Lower leg skin (tissue), 4 donors: ENCODE measurements around the gene MPRIP. TPM values are rescaled to one million over a fixed set of nuclear protein-coding genes. Genes with fewer than 3 reads are reported as not detected.

Experiments used
- DNase-seq, 2 donors: peaks; one replicate each; pipeline ENCODE4 v3.0.0-alpha.2; 2019; ENCODE audit warnings: low spot score in 2 of 2
- H3K4me3 ChIP-seq: fragments of 200-600 bp; sonication (generic); 2 replicates; pipeline ENCODE4 v1.5.1; 2017; ENCODE audit warnings: mild to moderate bottlenecking, low read depth; ENCODE audit not compliant: poor library complexity, severe bottlenecking
- CTCF ChIP-seq, 3 donors: fragments of 450-650 bp; IDR thresholded peaks; one replicate each; pipeline ENCODE4 v1.5.1; 2016; ENCODE audit warnings: antibody characterized with exemption in 3 of 3, mild to moderate bottlenecking in 3 of 3, moderate library complexity in 2 of 3
- POLR2A ChIP-seq, 2 donors: fragments of 450-650 bp; IDR thresholded peaks; one replicate each; pipeline ENCODE4 v1.6.1; 2016 to 2017; ENCODE audit warnings: antibody characterized with exemption in 2 of 2, mild to moderate bottlenecking in 1 of 2, moderate library complexity in 1 of 2
- WGBS, 2 donors: methylation state at CpG; one replicate each; pipeline ENCODE4 v1.1.5; 2018; 5-methylcytosine and 5-hydroxymethylcytosine counted together
- intact Hi-C: fragments of 100-400 bp; cut with DNase I; formaldehyde crosslinking; loops from one replicate; pipeline ENCODE4 v1.15.0; 2023; ENCODE audit warnings: low total_unique reads
- total RNA-seq, 4 donors: library from RNA; depleted of rRNA; stranded (reverse); fragments of >200 nt; gene quantifications; one replicate each; pipeline ENCODE4 v1.1.0, GENCODE V29; 2016

Gene MPRIP
- total RNA-seq, 4 donors from 2014 or later: 128 to 217 (median 141) TPM

GRCh38 chr17:17117923-17118322, 75.7 kb downstream of the MPRIP start:
- no peak overlapping the region for H3K4me3 ChIP-seq
- 92 to 100% methylated on average over 2 to 3 of the region's 3 CpGs for WGBS, 2 donors
- no peak for DNase-seq
- intact Hi-C loops: no loop called here
- no peak for TF ChIP-seq POLR2A (IDR thresholded peaks at IDR 0.05)
- no peak for TF ChIP-seq CTCF (IDR thresholded peaks at IDR 0.05)

- intact Hi-C loops: no loop called here
- no peak for DNase-seq
- TF ChIP-seq POLR2A (IDR thresholded peaks at IDR 0.05) (no peak), CTCF (IDR thresholded peaks at IDR 0.05) (no peak)
- H3K4me3 ChIP-seq: no peak overlapping the region
- WGBS, 2 donors: 65 to 89% methylated on average over 4 of the region's 4 CpGs
Measured at GRCh38 chr17:17118399-17118798, 76.1 kb downstream of the MPRIP start.

- no peak overlapping the region for H3K4me3 ChIP-seq
- 49 to 52% methylated on average over 4 of the region's 4 CpGs for WGBS, 2 donors
- intact Hi-C loops: no loop called here
- TF ChIP-seq CTCF (IDR thresholded peaks at IDR 0.05): no peak
- no peak for TF ChIP-seq POLR2A (IDR thresholded peaks at IDR 0.05)
- DNase-seq: no peak
Measured at GRCh38 chr17:17119106-17119505, 76.8 kb downstream of the MPRIP start.

GRCh38 chr17:17119533-17119932, 77.3 kb downstream of the MPRIP start:
- peak in 1 of 2 donors; percentile 89 for DNase-seq
- WGBS, 2 donors: 26% methylated on average over 5 of the region's 5 CpGs
- no peak overlapping the region for H3K4me3 ChIP-seq
- TF ChIP-seq CTCF (IDR thresholded peaks at IDR 0.05): no peak
- TF ChIP-seq POLR2A (IDR thresholded peaks at IDR 0.05): no peak
- intact Hi-C loops: no loop called here

GRCh38 chr17:17120294-17120693, 78.0 kb downstream of the MPRIP start:
- H3K4me3 ChIP-seq: no peak overlapping the region
- 24 to 25% methylated on average over 4 of the region's 4 CpGs for WGBS, 2 donors
- TF ChIP-seq CTCF (IDR thresholded peaks at IDR 0.05): no peak
- no peak for TF ChIP-seq POLR2A (IDR thresholded peaks at IDR 0.05)
- DNase-seq: no peak
- intact Hi-C loops: no loop called here

GRCh38 chr17:17120701-17121100, 78.4 kb downstream of the MPRIP start:
- TF ChIP-seq CTCF (IDR thresholded peaks at IDR 0.05) (no peak), POLR2A (IDR thresholded peaks at IDR 0.05) (no peak)
- no peak overlapping the region for H3K4me3 ChIP-seq
- intact Hi-C loops: no loop called here
- no peak for DNase-seq
- WGBS, 2 donors: 10 to 17% methylated on average over 3 of the region's 3 CpGs
